Stimulated activated CD4-positive, alpha-beta T cell treated with anti-CD3 and anti-CD28 coated beads, Interleukin-4, amount 100 ng/mL, for 1 hour (primary cell): ENCODE measurements around the gene OR52W1.
"Not testable (repeated sequence)": the region's sequence is repeated elsewhere in the genome, so short reads cannot be mapped to it uniquely, and the experiment has no call there.

ENCODE experiments used
- DNase-seq: peaks from one replicate; pipeline ENCODE4 v3.0.0-alpha.2; 2020

The OR52W1 gene

DNA sequence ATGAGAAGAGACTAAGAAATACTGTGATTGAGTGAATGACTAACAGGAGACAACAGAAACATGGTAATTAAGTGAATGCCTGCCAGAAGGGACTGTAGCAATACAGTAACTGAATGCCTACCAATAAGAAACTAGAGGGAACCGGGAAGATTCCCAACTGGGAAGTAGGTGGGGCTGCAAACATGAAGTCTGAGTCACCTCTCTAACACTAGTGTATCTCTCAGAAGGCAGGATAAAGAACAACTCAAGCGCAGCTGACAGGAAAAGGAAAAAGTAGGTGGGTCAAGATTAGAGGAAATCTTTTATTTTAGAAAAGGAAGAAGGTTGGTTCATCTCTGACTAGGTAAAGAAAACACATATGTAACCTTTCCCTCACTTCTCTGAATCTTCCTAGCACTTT is 20.3 kb downstream of the OR52W1 start:
- no peak for DNase-seq

DNA sequence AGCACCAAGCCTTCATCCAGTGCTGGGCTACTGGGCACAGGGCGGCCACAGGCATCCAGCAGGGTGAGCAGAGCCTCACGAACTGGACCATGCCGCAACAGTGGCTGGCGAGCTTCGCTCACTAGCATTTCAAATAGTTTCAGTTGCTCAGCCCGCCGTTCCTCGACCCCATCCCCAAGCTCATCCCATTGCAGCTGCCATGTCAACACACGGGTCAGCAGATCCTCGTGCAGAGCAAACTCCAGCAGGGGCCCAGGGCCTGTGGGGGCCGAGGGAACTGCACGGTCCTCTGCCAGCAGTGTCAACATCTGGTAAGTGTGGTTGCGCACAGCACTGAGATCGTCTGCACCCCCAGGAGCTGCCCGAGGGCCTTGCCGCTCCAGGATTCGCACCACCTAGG is 24.8 kb downstream of the OR52W1 start:
- DNase-seq = no peak

DNA sequence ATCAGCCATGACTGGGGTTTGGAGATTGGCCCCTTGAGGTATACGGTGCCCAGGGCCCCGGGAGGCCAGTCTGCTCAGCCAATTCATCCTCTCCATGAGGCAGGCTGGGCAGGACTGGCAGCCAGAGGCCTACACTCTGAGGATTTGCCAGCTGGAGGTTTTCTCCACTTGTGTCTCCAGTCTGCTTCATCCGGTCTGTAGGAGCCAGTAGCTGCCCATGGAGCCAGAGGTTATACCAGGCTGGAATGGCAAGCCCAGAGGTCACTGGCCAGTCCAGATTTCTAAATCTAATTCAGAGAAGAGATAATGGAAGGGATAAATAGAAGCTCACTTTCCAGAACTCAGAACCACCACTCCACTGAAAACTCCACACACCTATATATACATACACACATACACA is 25.4 kb downstream of the OR52W1 start:
- DNase-seq = no peak

DNA sequence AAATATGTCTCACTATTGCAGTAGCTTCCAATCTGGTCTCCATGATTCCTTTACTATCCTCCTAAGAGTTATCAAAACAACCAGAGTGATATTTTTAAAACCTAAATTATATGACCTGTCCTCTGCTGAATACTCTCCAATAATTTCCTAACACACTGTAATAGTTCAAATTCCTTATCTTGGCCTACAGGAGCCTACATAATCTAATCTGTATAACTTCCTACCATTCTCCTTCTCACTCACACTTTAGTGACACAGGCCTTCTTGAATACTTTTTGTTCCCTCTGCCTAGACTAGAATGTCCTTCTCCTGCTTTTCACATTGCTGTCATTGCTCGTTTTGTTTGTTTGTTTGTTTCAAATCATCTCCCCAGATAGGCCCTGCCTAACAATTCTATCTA is 26.0 kb downstream of the OR52W1 start:
- DNase-seq = no peak

DNA sequence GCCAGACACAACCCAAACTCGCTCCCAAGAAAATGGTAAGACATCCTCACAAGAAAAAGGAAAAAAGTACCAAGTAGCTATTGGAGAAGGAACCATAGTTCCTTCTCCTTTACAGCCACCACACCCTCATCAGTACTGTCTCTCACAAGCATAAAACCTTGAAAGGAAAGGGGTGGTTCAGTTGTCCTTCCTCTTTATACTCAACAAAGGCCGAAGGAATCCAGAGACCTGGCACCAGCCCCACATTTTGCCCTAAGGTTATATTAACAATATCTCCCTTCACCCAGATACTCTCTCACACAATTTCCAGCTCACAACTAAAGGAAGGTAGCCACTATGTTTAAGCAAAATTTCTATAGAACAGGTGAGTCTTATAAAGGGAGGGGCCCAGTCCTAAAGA is 26.9 kb downstream of the OR52W1 start:
- no peak for DNase-seq

DNA sequence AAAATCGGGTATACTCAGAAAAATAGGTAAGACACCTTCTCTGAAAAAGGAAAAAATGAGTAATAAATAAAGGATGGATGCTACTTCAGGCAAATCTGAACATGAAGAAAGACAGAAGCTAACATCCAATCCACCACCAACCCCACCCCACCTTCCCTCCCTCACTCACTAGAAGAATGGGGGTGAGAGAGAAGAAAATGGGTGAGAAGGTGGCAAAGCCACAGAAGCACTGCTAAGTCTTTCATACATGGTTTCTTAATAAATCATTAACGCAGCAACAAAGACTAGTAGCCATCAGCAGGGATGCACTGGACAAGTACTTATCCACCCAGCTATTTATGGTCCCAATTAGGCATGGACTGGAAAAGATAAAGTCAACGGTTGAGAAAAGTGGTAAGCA is 29.5 kb downstream of the OR52W1 start:
- DNase-seq = no peak

DNA sequence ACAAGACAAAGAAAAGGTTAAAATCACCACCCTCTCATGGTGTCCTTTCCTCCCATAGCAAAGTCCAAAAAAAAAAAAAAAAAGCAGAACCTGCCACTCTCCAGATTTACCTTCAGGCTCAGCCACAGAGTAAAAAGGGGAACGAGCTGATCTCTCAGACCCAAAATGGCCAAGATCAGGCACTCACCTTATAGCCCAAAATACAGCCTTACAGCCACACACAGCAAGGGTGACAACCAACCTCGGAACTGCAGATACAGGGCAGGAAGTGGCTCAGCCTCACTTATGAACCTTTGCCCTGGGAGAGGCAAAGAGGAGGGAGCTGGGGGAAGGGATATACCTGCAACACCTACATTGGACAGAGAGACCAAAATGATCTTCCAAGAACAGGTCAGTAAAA is 30.9 kb downstream of the OR52W1 start:
- DNase-seq = no peak

DNA sequence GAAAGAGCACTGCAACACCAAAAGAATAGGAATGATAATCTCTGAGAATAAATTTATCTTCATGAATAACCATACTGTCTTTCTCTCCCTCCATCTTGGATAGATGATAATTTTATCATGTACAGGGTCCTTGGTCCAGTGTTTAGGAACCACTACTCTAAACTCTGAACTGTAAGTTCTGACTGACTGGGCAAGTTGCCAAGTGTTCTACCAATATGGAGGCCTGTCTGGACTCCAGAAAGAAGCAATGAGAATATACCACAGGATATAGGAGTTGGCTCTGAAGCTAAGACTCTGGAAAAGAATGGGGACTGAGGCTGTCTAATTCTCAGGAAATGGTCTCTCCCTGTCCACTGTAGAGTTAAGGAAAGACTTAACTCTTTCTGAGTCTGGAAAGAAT is 33.9 kb downstream of the OR52W1 start:
- DNase-seq = no peak

DNA sequence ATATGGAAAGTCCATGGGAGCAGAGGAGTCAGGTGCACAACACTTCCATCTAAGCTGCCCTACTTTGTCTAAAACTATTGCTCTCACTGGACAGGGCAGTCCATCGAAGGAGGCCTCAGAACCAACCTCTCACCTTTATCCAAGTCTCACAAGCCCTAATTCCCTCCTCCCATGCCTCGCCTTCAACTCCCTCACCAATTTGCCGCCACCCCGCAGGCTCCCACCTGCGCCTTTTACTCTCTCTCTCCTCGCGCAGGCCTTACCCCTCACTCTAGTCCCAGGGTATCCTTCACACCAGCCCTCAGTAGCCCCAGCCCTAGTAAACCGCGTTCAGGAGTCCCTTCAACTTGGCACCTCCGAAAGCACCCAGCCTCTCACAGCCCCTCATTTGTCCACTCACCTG is 35.0 kb downstream of the OR52W1 start:
- no peak for DNase-seq

DNA sequence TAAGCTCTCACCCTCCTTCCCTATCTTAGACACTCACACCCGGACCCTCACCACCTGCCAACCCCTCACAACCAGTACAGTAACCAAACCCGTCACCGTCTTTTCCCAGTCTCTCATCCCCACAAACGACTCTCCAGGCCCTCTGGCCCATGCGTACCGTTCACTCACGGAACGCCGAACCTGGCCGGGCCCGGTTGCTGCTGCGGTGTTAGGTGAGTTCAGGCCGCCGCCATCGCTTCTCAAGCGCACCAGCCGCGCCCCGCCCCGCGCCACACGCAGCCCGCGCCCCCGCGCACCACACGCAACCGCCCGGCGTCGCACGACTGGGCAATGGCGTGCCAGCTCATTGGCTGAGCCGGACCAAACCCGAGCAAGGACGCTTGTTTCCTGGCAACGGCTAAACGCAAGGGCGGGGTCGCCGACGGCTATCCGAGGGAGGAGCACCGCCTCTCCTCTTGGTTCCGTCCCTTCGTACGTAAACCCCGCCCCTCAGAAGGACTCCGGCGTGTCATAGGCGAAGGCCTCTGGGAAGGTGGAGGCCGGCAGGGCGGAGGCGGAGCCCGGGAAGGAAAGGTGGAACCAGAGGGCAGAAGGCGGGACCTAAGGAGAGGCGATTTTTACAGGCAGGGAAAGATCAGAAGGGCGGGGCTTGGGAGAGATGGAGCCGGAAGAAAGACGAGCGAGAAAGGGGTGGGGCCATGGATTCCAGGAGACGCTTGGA is 35.5 kb downstream of the OR52W1 start, which contains the start of gene FHIP1B:
TSS of gene FHIP1B (minus strand) at position 250 of the 721 bp plus-strand sequence. CDS start 10,120 bp downstream, outside the sequence.
- DNase-seq = peak; percentile 98

DNA sequence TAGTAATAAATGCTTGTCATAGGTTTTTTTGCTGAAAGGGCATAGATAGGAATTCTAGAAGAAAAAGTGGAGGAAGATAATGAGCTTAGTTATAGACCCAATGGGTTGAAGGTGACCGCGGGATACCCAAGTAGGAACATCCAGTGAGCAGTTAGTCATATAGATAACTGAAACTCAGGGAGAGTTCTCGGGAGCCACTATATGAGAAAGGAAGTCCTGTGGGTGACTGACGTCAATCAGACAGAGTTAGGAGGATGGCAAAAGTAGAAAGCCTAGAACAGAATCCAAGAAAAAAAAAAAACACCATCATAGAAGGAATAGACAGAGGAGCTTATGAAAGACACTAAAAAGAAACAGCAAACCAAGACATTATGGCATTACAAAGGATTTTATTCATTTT is 38.2 kb downstream of the OR52W1 start:
- DNase-seq = no peak

DNA sequence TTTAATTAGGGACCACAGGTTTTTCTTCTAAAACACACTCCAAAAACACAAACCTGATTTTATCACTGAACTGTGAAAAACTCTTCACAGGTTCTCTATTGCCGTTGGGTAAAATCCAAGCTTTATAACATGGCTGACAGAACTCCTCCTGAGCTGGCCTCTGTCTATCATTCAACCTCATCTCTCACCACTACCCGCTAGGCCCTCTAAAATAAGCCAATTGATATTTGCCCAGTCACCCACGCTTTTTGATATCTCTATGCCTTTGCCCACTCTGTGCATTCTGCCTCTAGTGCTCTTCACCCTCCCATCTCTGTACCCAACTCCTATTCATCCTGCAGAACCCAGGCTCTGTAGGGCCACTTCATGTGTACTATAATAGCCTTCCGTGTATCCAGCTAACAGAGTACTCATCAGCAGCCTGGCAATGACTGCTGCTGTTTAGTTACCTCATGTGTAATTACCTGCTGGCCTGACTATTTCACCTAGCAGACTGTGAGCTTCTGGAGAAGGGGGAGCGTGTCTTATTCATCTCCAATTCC is 38.8 kb downstream of the OR52W1 start:
- no peak for DNase-seq

DNA sequence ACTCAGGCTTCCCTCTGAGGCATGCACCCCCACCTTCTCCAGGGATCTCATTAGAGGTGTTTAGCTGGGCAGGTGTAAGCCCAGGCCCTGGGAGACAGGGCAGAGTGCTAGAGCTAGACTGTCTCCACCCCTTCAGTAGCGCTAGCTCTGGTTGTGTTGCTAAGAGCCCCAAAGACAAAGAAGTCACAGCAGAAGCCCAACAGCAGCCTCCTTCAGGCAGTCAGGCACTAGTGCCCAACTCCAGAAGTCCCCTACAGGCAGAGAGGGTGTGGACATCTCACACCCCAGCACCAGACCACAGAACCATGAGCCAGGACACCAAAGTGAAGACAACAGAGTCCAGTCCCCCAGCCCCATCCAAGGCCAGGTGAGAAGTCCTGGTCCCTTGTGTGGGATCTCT is 39.9 kb downstream of the OR52W1 start, which contains the start of gene CNGA4:
TSS of gene CNGA4 (plus strand) at position 188 of the 400 bp plus-strand sequence. CDS start at position 306, 118 bp downstream.
- DNase-seq = no peak

DNA sequence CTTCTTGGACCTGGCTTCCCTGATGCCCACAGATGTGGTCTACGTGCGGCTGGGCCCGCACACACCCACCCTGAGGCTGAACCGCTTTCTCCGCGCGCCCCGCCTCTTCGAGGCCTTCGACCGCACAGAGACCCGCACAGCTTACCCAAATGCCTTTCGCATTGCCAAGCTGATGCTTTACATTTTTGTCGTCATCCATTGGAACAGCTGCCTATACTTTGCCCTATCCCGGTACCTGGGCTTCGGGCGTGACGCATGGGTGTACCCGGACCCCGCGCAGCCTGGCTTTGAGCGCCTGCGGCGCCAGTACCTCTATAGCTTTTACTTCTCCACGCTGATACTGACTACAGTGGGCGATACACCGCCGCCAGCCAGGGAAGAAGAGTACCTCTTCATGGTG is 41.1 kb downstream of the OR52W1 start:
- no peak for DNase-seq

DNA sequence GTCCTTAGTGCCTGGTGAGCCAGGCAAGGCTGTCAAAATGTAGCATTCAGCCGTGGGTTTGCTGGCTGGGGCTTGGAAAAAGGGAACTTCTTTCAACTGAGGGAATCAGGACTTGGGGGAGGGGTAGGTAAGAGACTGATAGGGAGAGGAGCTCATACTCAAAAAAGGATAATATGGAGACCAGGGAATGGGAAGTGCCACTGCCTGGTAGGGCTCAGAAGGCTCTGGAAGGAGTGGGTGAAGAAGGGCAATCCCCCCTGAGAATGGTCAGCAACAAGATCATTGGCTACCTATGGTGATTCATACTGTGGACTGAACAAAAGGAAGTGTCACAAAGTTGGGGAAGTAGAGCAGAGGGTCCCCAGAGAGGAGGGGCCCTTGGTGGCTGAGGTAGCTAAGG is 41.8 kb downstream of the OR52W1 start:
- no peak for DNase-seq

DNA sequence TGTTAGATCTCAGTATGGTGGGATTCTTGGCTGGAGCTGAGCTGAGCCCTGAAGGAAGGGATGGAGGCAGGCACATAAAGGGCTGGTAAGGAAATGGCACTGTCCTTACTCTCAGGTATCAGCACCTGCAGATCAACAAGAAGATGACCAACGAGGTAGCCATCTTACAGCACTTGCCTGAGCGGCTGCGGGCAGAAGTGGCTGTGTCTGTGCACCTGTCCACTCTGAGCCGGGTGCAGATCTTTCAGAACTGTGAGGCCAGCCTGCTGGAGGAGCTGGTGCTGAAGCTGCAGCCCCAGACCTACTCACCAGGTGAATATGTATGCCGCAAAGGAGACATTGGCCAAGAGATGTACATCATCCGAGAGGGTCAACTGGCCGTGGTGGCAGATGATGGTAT is 42.3 kb downstream of the OR52W1 start:
- DNase-seq = no peak

DNA sequence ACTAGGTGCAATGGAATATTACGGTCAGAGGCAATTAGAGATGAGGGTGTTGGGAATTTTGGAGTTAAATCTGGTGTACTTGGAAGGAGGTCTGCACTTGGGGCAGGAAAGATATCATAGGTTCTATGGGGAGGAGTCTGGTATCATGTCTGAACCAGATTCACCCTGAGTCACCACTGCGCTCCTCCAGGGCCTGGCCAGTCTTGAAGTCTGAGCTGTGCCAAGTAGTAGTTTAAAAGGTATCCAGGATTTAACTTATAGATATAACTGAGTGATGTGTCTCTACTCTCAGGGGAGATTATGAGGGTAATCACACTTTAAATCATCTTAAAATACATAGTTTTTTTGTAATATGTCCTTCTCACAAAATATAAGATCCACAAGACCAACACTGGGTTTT is 46.5 kb downstream of the OR52W1 start:
- DNase-seq = no peak

DNA sequence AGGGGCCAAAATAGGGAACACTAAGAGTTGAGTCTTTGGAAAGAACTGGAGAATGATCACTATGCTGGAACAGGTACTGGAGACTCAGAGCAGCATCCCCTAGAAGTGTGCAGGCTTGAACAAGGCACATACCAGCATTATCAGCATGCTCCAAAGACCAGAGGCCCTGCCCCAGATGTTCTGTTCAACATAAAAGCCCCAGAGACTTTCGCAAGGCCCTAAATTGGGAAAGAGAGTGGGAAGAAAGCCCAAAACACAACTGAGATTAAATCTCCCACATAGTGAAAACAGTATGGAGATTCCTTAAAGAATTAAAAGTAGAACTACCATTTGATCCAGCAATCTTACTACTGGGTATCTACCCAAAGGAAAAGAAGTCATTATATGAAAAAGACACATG is 49.2 kb downstream of the OR52W1 start:
- DNase-seq = no peak

DNA sequence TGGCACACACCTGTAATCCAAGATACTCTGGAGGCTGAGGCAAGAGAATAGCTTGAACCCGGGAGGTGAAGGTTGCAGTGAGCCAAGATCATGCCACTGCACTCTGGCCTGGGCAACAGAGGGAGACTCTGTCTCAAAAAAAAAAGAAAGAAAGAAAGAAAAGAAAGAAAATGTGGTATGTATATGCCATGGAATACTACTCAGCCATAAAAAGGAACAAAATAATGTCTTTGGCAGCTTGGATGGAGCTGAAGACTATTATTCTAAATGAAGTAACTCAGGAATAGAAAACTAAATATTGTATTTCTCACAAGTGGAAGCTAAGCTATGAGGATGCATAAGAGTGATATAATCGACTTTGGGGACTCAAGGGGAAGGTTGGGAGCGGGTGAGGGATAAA is 49.9 kb downstream of the OR52W1 start:
- DNase-seq = not testable (repeated sequence)
